SK-N-SH (cell line): ENCODE results near the gene ERMN. TPM values are rescaled to one million over a fixed set of nuclear protein-coding genes. Genes with fewer than 3 reads are reported as not detected.

ENCODE experiments used
- CTCF ChIA-PET: fragments of 300-600, 350-600 bp; formaldehyde crosslinking; extraction: SDS; loops from one replicate; lab custom pipeline; 2021; lab: Yijun Ruan, JAX
- POLR2A ChIA-PET: fragments of 350-600 bp; sonication (Branson Sonifier 250); formaldehyde crosslinking; extraction: SDS; loops from one replicate; lab custom pipeline; 2020; ENCODE audit warnings: antibody characterized with exemption, inconsistent platforms; lab: Yijun Ruan, JAX
- DNase-seq: peaks from one replicate; pipeline ENCODE4 v3.0.0; 2012
- H2AFZ ChIP-seq: fragments of 200-600 bp; sonication (generic); 2 replicates; pipeline ENCODE4 v1.8.1; 2016; ENCODE audit warnings: antibody characterized with exemption, mild to moderate bottlenecking, low read depth
- H3F3A ChIP-seq: fragments of 200-600 bp; sonication (generic); replicated peaks from 2 replicates; pipeline ENCODE3; 2016; ENCODE audit warnings: antibody characterized with exemption, mild to moderate bottlenecking; ENCODE audit not compliant: insufficient read depth
- H3K27ac ChIP-seq, 2 experiments: fragments of 200-500 bp in 1 of 2; fragments of 200-600 bp in 1 of 2; sonication (Bioruptor generic) in 1 of 2; sonication (generic), shearing (Covaris generic) in 1 of 2; 2 replicates each; pipeline versions ENCODE4 v1.5.1 to v1.6.1; 2014 to 2016; ENCODE audit warnings: low read depth in 2 of 2, inconsistent platforms in 1 of 2, low read length in 1 of 2, mild to moderate bottlenecking in 1 of 2, mixed read lengths in 1 of 2
- H3K27me3 ChIP-seq: fragments of 200-600 bp; sonication (generic), shearing (Covaris generic); 2 replicates; pipeline ENCODE4 v1.6.1; 2016; ENCODE audit warnings: mixed run types; ENCODE audit not compliant: insufficient read depth
- H3K36me3 ChIP-seq, 2 experiments: fragments of 200-500 bp in 1 of 2; fragments of 200-600 bp in 1 of 2; sonication (Bioruptor generic) in 1 of 2; sonication (generic) in 1 of 2; replicated peaks in 1 of 2; 2 replicates each; pipeline versions ENCODE3 to v1.5.1; 2014 to 2016; ENCODE audit warnings: low read length in 1 of 2, mild to moderate bottlenecking in 1 of 2; ENCODE audit not compliant: insufficient read depth in 2 of 2, control insufficient read depth in 1 of 2
- H3K4me1 ChIP-seq, 2 experiments: fragments of 200-500 bp in 1 of 2; fragments of 200-600 bp in 1 of 2; sonication (Bioruptor generic) in 1 of 2; sonication (generic), shearing (Covaris generic) in 1 of 2; 2 replicates each; pipeline versions ENCODE4 v1.5.1 to v1.6.1; 2014 to 2016; ENCODE audit warnings: low read depth in 1 of 2, low read length in 1 of 2, mixed run types in 1 of 2; ENCODE audit not compliant: insufficient read depth in 2 of 2, control insufficient read depth in 1 of 2
- H3K4me2 ChIP-seq: fragments of 200-600 bp; sonication (generic), shearing (Covaris generic); 2 replicates; pipeline ENCODE4 v1.6.1; 2017; ENCODE audit warnings: mixed run types
- H3K4me3 ChIP-seq, 2 experiments: fragments of 200-500 bp in 1 of 2; fragments of 200-600 bp in 1 of 2; sonication (Bioruptor generic) in 1 of 2; sonication (generic), shearing (Covaris generic) in 1 of 2; 2 replicates each; pipeline versions ENCODE4 v1.5.1 to v1.8.1; 2014 to 2016; ENCODE audit warnings: low read depth in 2 of 2, inconsistent platforms in 1 of 2, low read length in 1 of 2, mild to moderate bottlenecking in 1 of 2, mixed read lengths in 1 of 2, moderate library complexity in 1 of 2
- H3K79me2 ChIP-seq: fragments of 200-600 bp; sonication (generic); 2 replicates; pipeline ENCODE4 v1.8.1; 2017; ENCODE audit warnings: mild to moderate bottlenecking; ENCODE audit not compliant: insufficient read depth
- H3K9ac ChIP-seq: fragments of 200-600 bp; sonication (generic); 2 replicates; pipeline ENCODE4 v1.6.1; 2017; ENCODE audit warnings: mixed run types
- H3K9me2 ChIP-seq: fragments of 200-600 bp; sonication (generic); 2 replicates; pipeline ENCODE4 v1.6.1; 2017; ENCODE audit warnings: mixed run types
- H3K9me3 ChIP-seq: fragments of 200-600 bp; sonication (generic); 2 replicates; pipeline ENCODE4 v1.6.1; 2017; ENCODE audit warnings: mixed run types, mild to moderate bottlenecking, moderate library complexity
- H4K20me1 ChIP-seq: fragments of 200-600 bp; sonication (generic); 2 replicates; pipeline ENCODE4 v1.6.1; 2017; ENCODE audit warnings: mild to moderate bottlenecking, mixed run types; ENCODE audit not compliant: insufficient read depth
- CTCF ChIP-seq: fragments of 200-600 bp; sonication (generic); IDR thresholded peaks from 2 replicates; pipeline ENCODE4 v1.6.1; 2017; ENCODE audit warnings: antibody characterized with exemption, mild to moderate bottlenecking, moderate library complexity
- FOSL2 ChIP-seq: IDR thresholded peaks from 2 replicates; pipeline ENCODE4 v1.4.0; 2012; ENCODE audit warnings: low read depth, mild to moderate bottlenecking, moderate library complexity, borderline replicate concordance
- GABPA ChIP-seq: IDR thresholded peaks from 2 replicates; pipeline ENCODE4 v1.4.0; 2012; ENCODE audit warnings: low read depth, mild to moderate bottlenecking
- JUND ChIP-seq: IDR thresholded peaks from 2 replicates; pipeline ENCODE4 v1.4.0; 2012
- NFIC ChIP-seq: IDR thresholded peaks from 2 replicates; pipeline ENCODE4 v1.4.0; 2012; ENCODE audit warnings: borderline replicate concordance
- NRF1 ChIP-seq: IDR thresholded peaks from 2 replicates; pipeline ENCODE4 v1.6.1; 2012; ENCODE audit warnings: low read depth, mild to moderate bottlenecking, low read length
- RAD21 ChIP-seq: IDR thresholded peaks from 2 replicates; pipeline ENCODE4 v1.6.1; 2012; ENCODE audit warnings: mild to moderate bottlenecking, low read length
- RCOR1 ChIP-seq: fragments of 150-350 bp; IDR thresholded peaks from 2 replicates; pipeline ENCODE4 v1.6.1; 2017; ENCODE audit warnings: antibody characterized with exemption, low read length
- TAF1 ChIP-seq: IDR thresholded peaks from 2 replicates; pipeline ENCODE4 v1.6.1; 2012; ENCODE audit warnings: low read depth, mild to moderate bottlenecking, low read length, moderate library complexity, borderline replicate concordance
- TEAD4 ChIP-seq: IDR thresholded peaks from 2 replicates; pipeline ENCODE4 v1.4.0; 2012; ENCODE audit warnings: mild to moderate bottlenecking, borderline replicate concordance; ENCODE audit not compliant: insufficient read depth
- USF1 ChIP-seq: IDR thresholded peaks from 2 replicates; pipeline ENCODE4 v1.4.0; 2012; ENCODE audit warnings: low read depth, borderline replicate concordance
- WGBS: methylation state at CpG from one replicate; pipeline ENCODE4 v1.1.6; 2017; ENCODE audit warnings: low lambda C conversion rate; 5-methylcytosine and 5-hydroxymethylcytosine counted together
- polyA plus RNA-seq, 3 experiments: library from polyadenylated mRNA; depleted of rRNA; stranded (reverse); fragments of >200 nt; gene quantifications; 2 replicates each; pipeline ENCODE4 v1.2.3, GENCODE V29; 2012
- TF ChIP-seq, protein P1 (sequence below): fragments of 150-350 bp; IDR thresholded peaks from 2 replicates; pipeline ENCODE4 v1.6.1; 2017; ENCODE audit warnings: antibody characterized with exemption, low read length, low read depth, borderline replicate concordance
- TF ChIP-seq, protein P2 (sequence below): fragments of 150-350 bp; IDR thresholded peaks from 2 replicates; pipeline ENCODE4 v1.6.1; 2016; ENCODE audit warnings: mild to moderate bottlenecking, low read depth, low read length
- TF ChIP-seq, protein P3 (sequence below): IDR thresholded peaks from 2 replicates; pipeline ENCODE4 v1.4.0; 2012; ENCODE audit warnings: low read depth, borderline replicate concordance

The ERMN gene
- polyA plus RNA-seq, 1 of the 3 experiments (the other 2 are of a cell fraction), result not detected

DNA sequence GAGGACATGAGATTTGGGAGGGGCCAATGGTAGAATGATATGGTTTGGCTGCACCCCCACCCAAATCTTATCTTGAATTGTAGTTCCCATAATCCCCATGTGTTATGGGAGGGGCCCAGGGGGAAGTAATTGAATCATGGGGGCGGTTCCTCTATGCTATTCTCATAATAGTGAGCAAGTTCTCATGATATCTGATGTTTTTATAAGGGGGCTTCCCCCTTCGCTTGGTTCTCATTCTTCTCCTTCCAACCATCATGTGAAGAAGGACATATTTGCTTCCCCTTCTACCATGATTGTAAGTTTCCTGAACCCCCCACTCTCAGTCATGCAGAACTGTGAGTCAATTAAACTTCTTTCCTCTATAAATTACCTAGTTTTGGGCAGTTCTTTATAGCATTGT lies 37.0 kb upstream of the ERMN start:
- H3K4me3 ChIP-seq, result no peak overlapping the region
- H3K9ac ChIP-seq, result no peak overlapping the region
- POLR2A ChIA-PET, result no interaction called here
- H3K9me2 ChIP-seq, result no peaks in the 10 kb centered on the region
- H4K20me1 ChIP-seq, result no peaks in the 10 kb centered on the region
- no peaks in the 10 kb centered on the region for H3K79me2 ChIP-seq
- CTCF ChIA-PET, result interaction anchor here (1.3 kb wide), 1 partner anchor 26 kb away, joined by 5 read pairs; no protein-coding TSS in a partner anchor
- WGBS, result 0% methylated on average over 2 of the region's 2 CpGs
- no peak overlapping the region for H2AFZ ChIP-seq
- H3K36me3 ChIP-seq, result no peaks in the 10 kb centered on the region
- H3K9me3 ChIP-seq, result no peaks in the 10 kb centered on the region
- no peaks in the 10 kb centered on the region for H3K4me1 ChIP-seq
- TF ChIP-seq TAF1 (no peak), FOSL2 (no peak), TEAD4 (no peak), RCOR1 (no peak), NFIC (no peak), RAD21 (no peak), CTCF (no peak), USF1 (no peak), GABPA (no peak), JUND (no peak), NRF1 (no peak)
- TF ChIP-seq, protein P1, sequence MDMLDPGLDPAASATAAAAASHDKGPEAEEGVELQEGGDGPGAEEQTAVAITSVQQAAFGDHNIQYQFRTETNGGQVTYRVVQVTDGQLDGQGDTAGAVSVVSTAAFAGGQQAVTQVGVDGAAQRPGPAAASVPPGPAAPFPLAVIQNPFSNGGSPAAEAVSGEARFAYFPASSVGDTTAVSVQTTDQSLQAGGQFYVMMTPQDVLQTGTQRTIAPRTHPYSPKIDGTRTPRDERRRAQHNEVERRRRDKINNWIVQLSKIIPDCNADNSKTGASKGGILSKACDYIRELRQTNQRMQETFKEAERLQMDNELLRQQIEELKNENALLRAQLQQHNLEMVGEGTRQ, result no peak
- TF ChIP-seq, protein P2, sequence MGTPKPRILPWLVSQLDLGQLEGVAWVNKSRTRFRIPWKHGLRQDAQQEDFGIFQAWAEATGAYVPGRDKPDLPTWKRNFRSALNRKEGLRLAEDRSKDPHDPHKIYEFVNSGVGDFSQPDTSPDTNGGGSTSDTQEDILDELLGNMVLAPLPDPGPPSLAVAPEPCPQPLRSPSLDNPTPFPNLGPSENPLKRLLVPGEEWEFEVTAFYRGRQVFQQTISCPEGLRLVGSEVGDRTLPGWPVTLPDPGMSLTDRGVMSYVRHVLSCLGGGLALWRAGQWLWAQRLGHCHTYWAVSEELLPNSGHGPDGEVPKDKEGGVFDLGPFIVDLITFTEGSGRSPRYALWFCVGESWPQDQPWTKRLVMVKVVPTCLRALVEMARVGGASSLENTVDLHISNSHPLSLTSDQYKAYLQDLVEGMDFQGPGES, result no peak
- TF ChIP-seq, protein P3, sequence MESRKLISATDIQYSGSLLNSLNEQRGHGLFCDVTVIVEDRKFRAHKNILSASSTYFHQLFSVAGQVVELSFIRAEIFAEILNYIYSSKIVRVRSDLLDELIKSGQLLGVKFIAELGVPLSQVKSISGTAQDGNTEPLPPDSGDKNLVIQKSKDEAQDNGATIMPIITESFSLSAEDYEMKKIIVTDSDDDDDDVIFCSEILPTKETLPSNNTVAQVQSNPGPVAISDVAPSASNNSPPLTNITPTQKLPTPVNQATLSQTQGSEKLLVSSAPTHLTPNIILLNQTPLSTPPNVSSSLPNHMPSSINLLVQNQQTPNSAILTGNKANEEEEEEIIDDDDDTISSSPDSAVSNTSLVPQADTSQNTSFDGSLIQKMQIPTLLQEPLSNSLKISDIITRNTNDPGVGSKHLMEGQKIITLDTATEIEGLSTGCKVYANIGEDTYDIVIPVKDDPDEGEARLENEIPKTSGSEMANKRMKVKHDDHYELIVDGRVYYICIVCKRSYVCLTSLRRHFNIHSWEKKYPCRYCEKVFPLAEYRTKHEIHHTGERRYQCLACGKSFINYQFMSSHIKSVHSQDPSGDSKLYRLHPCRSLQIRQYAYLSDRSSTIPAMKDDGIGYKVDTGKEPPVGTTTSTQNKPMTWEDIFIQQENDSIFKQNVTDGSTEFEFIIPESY, result no peak
- no peak overlapping the region for H3K4me2 ChIP-seq
- H3K27me3 ChIP-seq, result no peaks in the 10 kb centered on the region
- no peaks in the 10 kb centered on the region for H3F3A ChIP-seq
- H3K27ac ChIP-seq, result no peak overlapping the region
- DNase-seq, result no peak
